ENCODE data around the gene STX11. TPM values are rescaled to one million over a fixed set of nuclear protein-coding genes. Genes with fewer than 3 reads are reported as not detected.

The STX11 gene
- polyA plus RNA-seq, 1 donor (not counting 4 experiments of a cell fraction or from before 2014, with no cell fraction given): 0.28 TPM

- Histone ChIP-seq H3K9ac (ENCODE audit: control insufficient read depth, extremely low read depth, insufficient read depth, low read length) (no peak overlapping the region), H3K9me3 (ENCODE audit: control insufficient read depth, low read depth, low read length) (no peaks in the 10 kb centered on the region), H3K79me2 (ENCODE audit: control insufficient read depth, insufficient read depth, low read length) (no peaks in the 10 kb centered on the region), H4K20me1 (ENCODE audit: control insufficient read depth, extremely low read depth, insufficient read depth, low read length) (no peaks in the 10 kb centered on the region), H3K27ac (ENCODE audit: control insufficient read depth, insufficient read depth, low read length) (no peak overlapping the region), H3K4me2 (ENCODE audit: control insufficient read depth, extremely low read depth, insufficient read depth, low read depth, low read length) (no peak overlapping the region), H2AFZ (ENCODE audit: control insufficient read depth, low read length) (no peak overlapping the region), H3K9me1 (ENCODE audit: control insufficient read depth, extremely low read depth, insufficient read depth, low read length) (no peaks in the 10 kb centered on the region), H3K4me1 (ENCODE audit: control insufficient read depth, extremely low read depth, insufficient read depth, low read length) (peaks cover 6% of the 10 kb centered on the region), H3K36me3 (ENCODE audit: control insufficient read depth in 2 of 2, extremely low read depth in 1 of 2, insufficient read depth in 2 of 2, low read length in 2 of 2) (no peaks in the 10 kb centered on the region), H3K27me3 (ENCODE audit: control insufficient read depth, extremely low read depth, insufficient read depth, low read length) (no peaks in the 10 kb centered on the region), H3K4me3 (ENCODE audit: control insufficient read depth in 2 of 3, extremely low read depth in 1 of 3, insufficient read depth in 2 of 3, low read depth in 1 of 3, low read length in 3 of 3) (no peak overlapping the region)
- dilution Hi-C loops (cut with MboI; ENCODE audit: extremely low pct_ligation_motif_present, low sequenced_read_pairs): no loop called here
- TF ChIP-seq CTCF (optimal IDR thresholded peaks at IDR 0.05 in 1 of 3, IDR thresholded peaks at IDR 0.05 in 1 of 3, conservative IDR thresholded peaks at IDR 0.05 in 1 of 3; ENCODE audit: extremely low read depth in 1 of 3, insufficient read depth in 2 of 3, low read length in 3 of 3) (no peak), EZH2 (IDR thresholded peaks at IDR 0.05; ENCODE audit: low read length) (no peak)
- DNase-seq (ENCODE audit: low read depth, low spot score) (no peak), FAIRE-seq (no peak)
These were observed 69.9 kb downstream of the STX11 start for GRCh38 chr6:144220031-144220790.

GRCh38 chr6:144223686-144224085, 73.4 kb downstream of the STX11 start:
- H3K9me3 ChIP-seq (ENCODE audit: control insufficient read depth, low read depth, low read length): no peaks in the 10 kb centered on the region
- no peak overlapping the region for H3K27ac ChIP-seq (ENCODE audit: control insufficient read depth, insufficient read depth, low read length)
- no peaks in the 10 kb centered on the region for H3K27me3 ChIP-seq (ENCODE audit: control insufficient read depth, extremely low read depth, insufficient read depth, low read length)
- dilution Hi-C loops (cut with MboI; ENCODE audit: extremely low pct_ligation_motif_present, low sequenced_read_pairs): no loop called here
- no peaks in the 10 kb centered on the region for H3K4me1 ChIP-seq (ENCODE audit: control insufficient read depth, extremely low read depth, insufficient read depth, low read length)
- no peak overlapping the region for H3K4me2 ChIP-seq (ENCODE audit: control insufficient read depth, extremely low read depth, insufficient read depth, low read depth, low read length)
- no peak overlapping the region for H3K4me3 ChIP-seq (ENCODE audit: control insufficient read depth in 2 of 3, extremely low read depth in 1 of 3, insufficient read depth in 2 of 3, low read depth in 1 of 3, low read length in 3 of 3)
- H3K9me1 ChIP-seq (ENCODE audit: control insufficient read depth, extremely low read depth, insufficient read depth, low read length): no peaks in the 10 kb centered on the region
- no peak overlapping the region for H3K9ac ChIP-seq (ENCODE audit: control insufficient read depth, extremely low read depth, insufficient read depth, low read length)
- H4K20me1 ChIP-seq (ENCODE audit: control insufficient read depth, extremely low read depth, insufficient read depth, low read length): no peaks in the 10 kb centered on the region
- no peaks in the 10 kb centered on the region for H3K79me2 ChIP-seq (ENCODE audit: control insufficient read depth, insufficient read depth, low read length)
- no peak overlapping the region for H2AFZ ChIP-seq (ENCODE audit: control insufficient read depth, low read length)
- FAIRE-seq (no peak), DNase-seq (ENCODE audit: low read depth, low spot score) (no peak)
- no peaks in the 10 kb centered on the region for H3K36me3 ChIP-seq (ENCODE audit: control insufficient read depth in 2 of 2, extremely low read depth in 1 of 2, insufficient read depth in 2 of 2, low read length in 2 of 2)
- TF ChIP-seq CTCF (optimal IDR thresholded peaks at IDR 0.05 in 1 of 3, IDR thresholded peaks at IDR 0.05 in 1 of 3, conservative IDR thresholded peaks at IDR 0.05 in 1 of 3; ENCODE audit: extremely low read depth in 1 of 3, insufficient read depth in 2 of 3, low read length in 3 of 3) (no peak), EZH2 (IDR thresholded peaks at IDR 0.05; ENCODE audit: low read length) (no peak)

Measured in keratinocyte (primary cell).